ENCODE results near the gene CCL17.
"Not testable (repeated sequence)": the region's sequence is repeated elsewhere in the genome, so short reads cannot be mapped to it uniquely, and the experiment has no call there.

Gene CCL17

GRCh38 chr16:57403965-57404817 lies at the start of gene CCL17:
Gene CCL17, plus strand, starts transcription at chr16:57404767. Its CDS starts 9,166 bp downstream, at chr16:57413933.
- no peak for DNase-seq (ENCODE audit: low read depth)

GRCh38 chr16:57355898-57356414 lies 48.6 kb upstream of the CCL17 start:
- no peak for DNase-seq (ENCODE audit: low read depth)

- no peak for DNase-seq (ENCODE audit: low read depth)
These were observed 48.0 kb upstream of the CCL17 start for GRCh38 chr16:57356547-57356946.

- no peak for DNase-seq (ENCODE audit: low read depth)
These were observed 47.1 kb upstream of the CCL17 start for GRCh38 chr16:57357330-57358085.

- no peak for DNase-seq (ENCODE audit: low read depth)
These were observed 46.5 kb upstream of the CCL17 start for GRCh38 chr16:57358086-57358420.

- DNase-seq (ENCODE audit: low read depth): no peak
These were observed 46.0 kb upstream of the CCL17 start, which contains the start of gene CCL22 for GRCh38 chr16:57358527-57359095. Gene CCL22, plus strand, starts transcription at chr16:57358783. Its CDS starts 34 bp downstream, at chr16:57358817.

- no peak for DNase-seq (ENCODE audit: low read depth)
These were observed 44.1 kb upstream of the CCL17 start for GRCh38 chr16:57360321-57360935.

GRCh38 chr16:57361404-57361803 lies 43.2 kb upstream of the CCL17 start:
- no peak for DNase-seq (ENCODE audit: low read depth)

- DNase-seq (ENCODE audit: low read depth): no peak
These were observed 40.4 kb upstream of the CCL17 start for GRCh38 chr16:57364143-57364542.

- DNase-seq (ENCODE audit: low read depth): no peak
These were observed 38.0 kb upstream of the CCL17 start for GRCh38 chr16:57366544-57367040.

GRCh38 chr16:57367116-57367752 lies 37.3 kb upstream of the CCL17 start:
- DNase-seq (ENCODE audit: low read depth): no peak

GRCh38 chr16:57371494-57372371 lies 32.8 kb upstream of the CCL17 start:
- no peak for DNase-seq (ENCODE audit: low read depth)

- no peak for DNase-seq (ENCODE audit: low read depth)
These were observed 32.0 kb upstream of the CCL17 start, which contains the start of gene CX3CL1 for GRCh38 chr16:57372372-57373116. Gene CX3CL1, plus strand, starts transcription at chr16:57372490. Its CDS starts 79 bp downstream, at chr16:57372569.

GRCh38 chr16:57373117-57373947 lies 31.2 kb upstream of the CCL17 start:
- DNase-seq (ENCODE audit: low read depth): no peak

GRCh38 chr16:57374067-57374534 lies 30.5 kb upstream of the CCL17 start:
- no peak for DNase-seq (ENCODE audit: low read depth)

GRCh38 chr16:57374925-57375465 lies 29.6 kb upstream of the CCL17 start:
- DNase-seq (ENCODE audit: low read depth): not testable (repeated sequence)

GRCh38 chr16:57376313-57376818 lies 28.2 kb upstream of the CCL17 start:
- no peak for DNase-seq (ENCODE audit: low read depth)

All from activated gamma-delta T cell treated with anti-CD3 and anti-CD28 coated beads, Interleukin-2, amount 50 U/mL, for 16 hours (primary cell).